Tibial nerve (tissue), 4 donors: ENCODE results near the gene ACBD3. TPM values are rescaled to one million over a fixed set of nuclear protein-coding genes. Genes with fewer than 3 reads are reported as not detected.

Experiments
- DNase-seq, 2 donors: peaks; one replicate each; pipeline ENCODE4 v3.0.0-alpha.2; 2019; ENCODE audit warnings: low spot score in 2 of 2
- H3K27ac ChIP-seq, 4 donors: fragments of 200-600 bp; sonication (generic) in 3 of 4; one replicate each; pipeline ENCODE4 v1.5.1; 2017 to 2019; ENCODE audit warnings: mild to moderate bottlenecking in 1 of 4
- H3K27me3 ChIP-seq, 2 donors: fragments of 200-600 bp; sonication (generic) in 1 of 2; one replicate each; pipeline versions ENCODE4 v1.5.1 to v1.6.0; 2017 to 2019
- H3K36me3 ChIP-seq, 3 donors: fragments of 200-600 bp; sonication (generic); one replicate each; pipeline ENCODE4 v1.5.1; 2018 to 2019
- H3K4me1 ChIP-seq, 4 donors: fragments of 200-600 bp; sonication (generic) in 3 of 4; one replicate each; pipeline ENCODE4 v1.5.1; 2017 to 2019
- H3K4me3 ChIP-seq, 4 donors: fragments of 200-600 bp; sonication (generic) in 3 of 4; one replicate each; pipeline ENCODE4 v1.5.1; 2017 to 2019; ENCODE audit warnings: mild to moderate bottlenecking in 1 of 4, moderate library complexity in 1 of 4
- H3K9me3 ChIP-seq, 4 donors: fragments of 200-600 bp; sonication (generic) in 3 of 4; one replicate each; pipeline ENCODE4 v1.5.1; 2017 to 2019
- EP300 ChIP-seq, 2 donors: sonication (generic); formaldehyde crosslinking; IDR thresholded peaks; one replicate each; pipeline ENCODE4 v1.6.1; 2017; ENCODE audit warnings: antibody characterized with exemption in 2 of 2, mild to moderate bottlenecking in 1 of 2
- POLR2A ChIP-seq, 2 donors: fragments of 450-650 bp; IDR thresholded peaks; one replicate each; pipeline ENCODE4 v1.6.1; 2017; ENCODE audit warnings: antibody characterized with exemption in 2 of 2, mild to moderate bottlenecking in 2 of 2, moderate library complexity in 2 of 2
- WGBS, 2 donors: methylation state at CpG; one replicate each; pipeline ENCODE4 v1.1.5; 2018; 5-methylcytosine and 5-hydroxymethylcytosine counted together
- total RNA-seq, 4 donors: library from RNA; depleted of rRNA; stranded (reverse); fragments of >200 nt; gene quantifications; one replicate each; pipeline ENCODE4 v1.1.0, GENCODE V29; 2016
- TF ChIP-seq, protein P1 (sequence below), 5 experiments: fragments of 200-600 bp in 3 of 5; fragments of 450-650 bp in 2 of 5; sonication (generic) in 3 of 5; IDR thresholded peaks; one replicate each; pipeline ENCODE4 v1.5.1; 2016 to 2019; ENCODE audit warnings: antibody characterized with exemption in 5 of 5, mild to moderate bottlenecking in 3 of 5, moderate library complexity in 2 of 5

The ACBD3 gene
- total RNA-seq, 4 donors from 2014 or later, result 41.4 to 54.9 (median 45.4) TPM

- no peak overlapping the region for H3K4me3 ChIP-seq
- H3K36me3 ChIP-seq, result no peaks in the 10 kb centered on the region
- TF ChIP-seq POLR2A (IDR thresholded peaks at IDR 0.05), result no peak
- no peak for TF ChIP-seq EP300 (IDR thresholded peaks at IDR 0.05)
- TF ChIP-seq, protein P1, sequence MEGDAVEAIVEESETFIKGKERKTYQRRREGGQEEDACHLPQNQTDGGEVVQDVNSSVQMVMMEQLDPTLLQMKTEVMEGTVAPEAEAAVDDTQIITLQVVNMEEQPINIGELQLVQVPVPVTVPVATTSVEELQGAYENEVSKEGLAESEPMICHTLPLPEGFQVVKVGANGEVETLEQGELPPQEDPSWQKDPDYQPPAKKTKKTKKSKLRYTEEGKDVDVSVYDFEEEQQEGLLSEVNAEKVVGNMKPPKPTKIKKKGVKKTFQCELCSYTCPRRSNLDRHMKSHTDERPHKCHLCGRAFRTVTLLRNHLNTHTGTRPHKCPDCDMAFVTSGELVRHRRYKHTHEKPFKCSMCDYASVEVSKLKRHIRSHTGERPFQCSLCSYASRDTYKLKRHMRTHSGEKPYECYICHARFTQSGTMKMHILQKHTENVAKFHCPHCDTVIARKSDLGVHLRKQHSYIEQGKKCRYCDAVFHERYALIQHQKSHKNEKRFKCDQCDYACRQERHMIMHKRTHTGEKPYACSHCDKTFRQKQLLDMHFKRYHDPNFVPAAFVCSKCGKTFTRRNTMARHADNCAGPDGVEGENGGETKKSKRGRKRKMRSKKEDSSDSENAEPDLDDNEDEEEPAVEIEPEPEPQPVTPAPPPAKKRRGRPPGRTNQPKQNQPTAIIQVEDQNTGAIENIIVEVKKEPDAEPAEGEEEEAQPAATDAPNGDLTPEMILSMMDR (IDR thresholded peaks at IDR 0.05), result no peak
- no peak overlapping the region for H3K27ac ChIP-seq
- H3K27me3 ChIP-seq, result no peaks in the 10 kb centered on the region
- DNase-seq, result no peak
- H3K4me1 ChIP-seq, result no peaks in the 10 kb centered on the region
- 53 to 59% methylated on average over 5 of the region's 5 CpGs for WGBS, 2 donors
- H3K9me3 ChIP-seq, result no peaks in the 10 kb centered on the region
Observed at GRCh38 chr1:226216056-226216455, 29.5 kb upstream of the ACBD3 start.

DNA sequence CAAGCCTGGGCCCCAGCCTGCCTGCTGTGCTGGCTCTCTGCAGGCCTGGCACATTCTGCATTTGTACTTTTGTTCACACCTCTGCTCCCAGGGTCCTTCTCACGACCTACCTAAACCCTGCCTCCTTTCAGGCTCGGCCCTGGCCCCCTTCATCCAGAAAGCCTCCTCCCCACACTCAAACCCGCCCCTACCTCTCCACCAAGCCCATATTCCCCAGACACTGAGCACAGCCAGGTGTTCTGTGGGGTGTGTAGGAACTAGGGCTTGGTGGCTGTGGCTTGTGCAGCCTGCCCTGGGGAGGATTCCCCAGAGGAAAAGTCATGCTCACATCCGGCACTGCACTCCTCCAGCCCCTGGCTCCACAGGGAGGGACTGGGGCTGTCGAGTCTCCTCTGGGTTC, 28.7 kb upstream of the ACBD3 start:
- TF ChIP-seq EP300 (IDR thresholded peaks at IDR 0.05), result no peak
- TF ChIP-seq, protein P1 (IDR thresholded peaks at IDR 0.05), result no peak
- no peak for TF ChIP-seq POLR2A (IDR thresholded peaks at IDR 0.05)
- no peak for DNase-seq
- 60 to 68% methylated on average over 5 of the region's 5 CpGs for WGBS, 2 donors

DNA sequence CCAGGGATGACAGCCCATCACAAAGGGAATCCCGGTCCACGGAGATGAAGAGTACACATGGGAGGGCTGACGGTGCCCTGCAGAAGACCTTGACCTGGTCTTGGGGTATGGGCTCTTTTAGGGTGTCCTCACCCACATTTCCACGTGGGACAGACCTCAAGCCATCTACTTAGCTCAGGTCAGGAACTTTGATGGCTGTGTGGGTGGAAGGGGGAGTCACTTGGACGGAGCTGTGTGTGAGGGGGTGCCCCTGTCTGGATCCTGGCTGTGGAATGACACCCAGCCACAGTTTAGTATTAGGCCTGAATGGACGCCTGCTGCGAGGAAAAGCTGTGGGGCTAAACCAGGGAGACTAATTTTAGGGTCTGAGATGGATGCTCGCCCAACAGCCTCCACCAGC, 26.0 kb upstream of the ACBD3 start:
- Histone ChIP-seq H3K27ac (no peak overlapping the region), H3K9me3 (no peaks in the 10 kb centered on the region), H3K27me3 (no peaks in the 10 kb centered on the region), H3K4me1 (no peaks in the 10 kb centered on the region), H3K36me3 (no peaks in the 10 kb centered on the region), H3K4me3 (no peak overlapping the region)
- TF ChIP-seq, protein P1 (IDR thresholded peaks at IDR 0.05), result no peak
- TF ChIP-seq POLR2A (IDR thresholded peaks at IDR 0.05) (no peak), EP300 (IDR thresholded peaks at IDR 0.05) (no peak)
- DNase-seq, result no peak
- 84 to 86% methylated on average over 7 to 8 of the region's 8 CpGs for WGBS, 2 donors

More for the DNA sequence above, 28.7 kb upstream of the ACBD3 start:
- no peaks in the 10 kb centered on the region for H3K36me3 ChIP-seq
- H3K4me1 ChIP-seq, result no peaks in the 10 kb centered on the region
- H3K9me3 ChIP-seq, result no peaks in the 10 kb centered on the region
- H3K27me3 ChIP-seq, result no peaks in the 10 kb centered on the region
- no peak overlapping the region for H3K27ac ChIP-seq
- H3K4me3 ChIP-seq, result no peak overlapping the region

GRCh38 chr1:226211181-226211821, 24.8 kb upstream of the ACBD3 start:
- Histone ChIP-seq H3K9me3 (no peaks in the 10 kb centered on the region), H3K27me3 (no peaks in the 10 kb centered on the region), H3K27ac (no peak overlapping the region), H3K4me1 (no peaks in the 10 kb centered on the region), H3K36me3 (no peaks in the 10 kb centered on the region), H3K4me3 (no peak overlapping the region)
- no peak for DNase-seq
- 74 to 83% methylated on average over 5 of the region's 5 CpGs for WGBS, 2 donors
- TF ChIP-seq, protein P1 (IDR thresholded peaks at IDR 0.05), result no peak
- no peak for TF ChIP-seq POLR2A (IDR thresholded peaks at IDR 0.05)
- no peak for TF ChIP-seq EP300 (IDR thresholded peaks at IDR 0.05)

DNA sequence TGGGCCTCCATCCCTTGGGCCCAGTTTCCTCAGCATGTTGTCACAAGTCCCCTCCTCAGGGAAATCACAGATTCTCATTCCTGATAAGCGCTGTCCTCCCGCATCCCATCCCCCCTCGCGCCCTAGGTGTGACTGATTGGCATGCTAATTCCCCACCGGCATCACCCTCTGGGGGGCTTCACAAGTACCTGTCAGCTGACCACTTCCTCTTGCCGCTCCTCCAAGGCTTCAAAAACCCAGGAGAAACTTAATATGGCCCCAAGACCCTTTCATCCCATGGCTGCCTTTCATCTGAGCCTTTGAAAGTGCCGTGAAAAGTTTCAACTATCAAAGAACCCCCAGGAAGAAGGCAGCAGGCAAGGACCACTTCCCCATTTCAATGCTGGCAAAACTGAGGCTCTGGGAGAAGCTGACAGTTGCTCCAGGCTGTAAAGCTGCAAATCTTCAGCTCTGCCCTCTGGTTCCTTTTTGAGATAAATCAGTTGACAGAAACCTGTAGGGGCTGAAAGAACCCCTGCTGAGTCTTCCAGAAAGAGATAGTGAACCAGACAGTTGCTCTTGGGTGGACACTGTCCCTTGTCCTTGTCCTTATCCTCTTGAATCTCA, 24.1 kb upstream of the ACBD3 start:
- no peak for DNase-seq
- WGBS, 2 donors, result 61% methylated on average over 7 of the region's 7 CpGs
- Histone ChIP-seq H3K27me3 (no peaks in the 10 kb centered on the region), H3K4me3 (no peak overlapping the region), H3K9me3 (no peaks in the 10 kb centered on the region), H3K36me3 (no peaks in the 10 kb centered on the region), H3K27ac (no peak overlapping the region), H3K4me1 (no peaks in the 10 kb centered on the region)
- TF ChIP-seq EP300 (IDR thresholded peaks at IDR 0.05), result no peak
- TF ChIP-seq, protein P1 (IDR thresholded peaks at IDR 0.05), result no peak
- no peak for TF ChIP-seq POLR2A (IDR thresholded peaks at IDR 0.05)
